Measurements from ENCODE around the gene PYY.
"Not testable (repeated sequence)": the region's sequence is repeated elsewhere in the genome, so short reads cannot be mapped to it uniquely, and the experiment has no call there.

PYY gene

GRCh38 chr17:43953746-43954145, at the start of gene PYY:
Gene PYY (minus strand): TSS chr17:43953940. CDS start chr17:43953483, 457 bp downstream.
- DNase-seq: no peak

GRCh38 chr17:44002141-44002848, 48.6 kb upstream of the PYY start:
- DNase-seq: no peak

DNA sequence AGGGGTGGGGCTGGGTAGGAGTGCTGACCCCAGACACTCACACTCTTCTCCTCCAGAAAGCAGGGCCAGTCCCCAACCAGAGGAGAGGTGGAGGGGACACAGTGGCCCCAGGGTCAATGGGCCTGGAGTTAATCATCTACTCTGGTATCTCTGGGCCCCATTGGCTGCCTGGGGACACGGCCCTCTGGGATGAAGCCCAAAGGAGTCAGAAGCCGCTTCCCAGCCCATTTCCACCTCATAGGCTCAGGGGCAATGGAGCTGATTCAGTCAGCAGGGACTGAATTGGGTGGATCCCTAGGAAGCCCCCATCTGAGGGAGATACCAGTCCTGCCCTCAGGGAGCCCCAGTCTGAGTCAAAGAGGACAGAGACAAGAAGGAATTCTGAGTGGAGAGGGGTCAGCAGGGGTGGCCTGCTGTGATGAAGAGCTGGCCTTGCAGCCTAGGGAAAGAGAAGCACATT, 47.8 kb upstream of the PYY start:
- DNase-seq: no peak

DNA sequence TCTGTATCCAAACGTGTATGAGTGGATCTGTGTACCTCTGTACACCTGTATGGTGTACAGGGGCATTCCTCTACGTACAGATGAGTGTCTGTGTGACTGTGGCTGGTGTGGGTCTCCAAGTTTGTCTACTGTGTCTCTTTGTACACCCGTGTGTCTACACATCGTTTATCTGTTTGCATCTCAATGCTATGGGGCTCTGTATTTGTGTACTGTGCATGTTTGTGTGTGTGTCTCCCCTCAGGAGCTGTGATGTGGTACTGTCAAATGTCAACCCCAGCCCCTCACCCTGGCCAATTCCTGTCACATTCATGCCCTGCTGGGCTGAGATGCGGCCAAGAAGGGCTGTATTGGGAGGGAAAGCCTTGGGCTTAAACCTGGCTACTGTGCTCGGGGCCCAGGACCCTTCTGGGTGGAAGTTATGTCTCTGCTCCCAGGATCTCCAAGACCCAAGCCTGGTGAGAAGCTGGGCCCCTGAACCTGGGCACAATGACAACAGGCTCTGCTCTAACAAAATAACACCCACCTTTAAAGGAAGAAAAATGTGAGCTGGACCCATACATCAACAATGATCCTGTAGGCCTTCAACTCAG, 47.2 kb upstream of the PYY start:
- DNase-seq: no peak

DNA sequence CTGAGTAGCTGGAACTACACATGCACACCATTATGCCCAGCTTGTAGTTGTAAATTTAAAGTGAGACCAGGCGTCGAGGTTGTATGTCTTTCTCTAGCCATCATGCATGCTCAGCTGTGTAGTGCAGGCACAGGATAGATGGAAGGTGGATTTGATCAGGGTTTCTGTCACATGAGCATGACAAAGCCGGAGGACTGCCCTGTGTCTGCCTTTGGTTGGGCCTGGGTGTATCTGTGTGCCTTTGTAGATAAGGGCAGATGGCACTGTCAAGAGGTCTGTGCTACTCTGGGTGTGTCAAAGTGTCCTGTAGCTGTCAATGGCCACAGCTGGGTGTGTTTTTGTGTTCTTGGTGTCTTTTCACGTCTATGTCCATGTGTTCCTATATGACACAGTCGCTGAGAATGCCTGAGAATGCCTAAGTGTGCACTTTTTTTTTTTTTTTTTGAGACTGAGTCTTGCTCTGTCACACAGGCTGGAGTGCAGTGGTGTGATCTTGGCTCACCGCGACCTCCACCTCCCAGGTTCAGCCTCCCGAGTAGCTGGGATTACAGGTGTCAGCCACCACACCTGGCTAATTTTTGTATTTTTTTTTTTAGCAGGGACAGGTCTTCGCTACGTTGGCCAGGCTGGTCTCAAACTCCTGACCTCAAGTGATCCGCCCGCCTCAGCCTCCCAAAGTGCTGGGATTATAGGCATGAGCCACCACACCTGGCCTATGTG, 46.6 kb upstream of the PYY start:
- no peak for DNase-seq

DNA sequence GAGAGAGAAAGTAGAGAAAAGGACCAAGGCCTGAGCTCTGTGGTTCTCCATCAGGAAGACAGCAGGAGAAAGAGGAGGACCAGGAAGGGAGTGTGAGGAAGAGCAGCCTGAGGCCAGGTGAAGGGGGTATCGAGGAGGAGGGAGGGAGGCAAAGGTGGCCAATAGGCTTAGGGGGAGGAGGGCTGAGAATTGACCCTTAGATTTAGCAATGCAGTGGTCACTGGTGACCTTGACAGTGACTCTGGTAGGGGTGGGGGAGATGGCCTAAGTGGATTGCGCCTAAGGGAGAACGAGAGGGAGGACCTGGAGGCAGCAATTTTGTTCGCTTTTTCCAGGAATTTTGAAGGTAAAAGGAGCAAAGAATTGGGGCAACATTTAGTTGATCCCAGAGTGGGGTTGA, 45.3 kb upstream of the PYY start:
- DNase-seq: no peak

GRCh38 chr17:43998552-43998951, 44.8 kb upstream of the PYY start:
- no peak for DNase-seq

DNA sequence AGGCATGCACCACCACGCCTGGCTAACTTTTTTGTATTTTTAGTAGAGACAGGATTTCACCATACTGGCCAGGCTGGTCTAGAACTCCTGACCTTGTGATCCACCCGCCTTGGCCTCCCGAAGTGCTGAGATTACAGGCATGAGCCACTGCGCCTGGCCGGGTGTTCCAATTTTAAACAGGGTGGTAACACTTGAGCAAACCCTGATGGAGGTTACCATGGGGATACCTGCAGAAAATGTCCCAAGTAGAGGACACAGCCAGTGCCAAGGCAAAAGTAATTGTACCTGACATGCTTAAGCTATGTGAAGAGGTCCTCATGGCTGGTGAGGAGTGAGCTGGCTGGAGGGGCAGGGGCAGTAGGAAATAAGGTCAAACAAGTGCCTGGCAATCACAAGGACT, 43.4 kb upstream of the PYY start:
- not testable (repeated sequence) for DNase-seq

DNA sequence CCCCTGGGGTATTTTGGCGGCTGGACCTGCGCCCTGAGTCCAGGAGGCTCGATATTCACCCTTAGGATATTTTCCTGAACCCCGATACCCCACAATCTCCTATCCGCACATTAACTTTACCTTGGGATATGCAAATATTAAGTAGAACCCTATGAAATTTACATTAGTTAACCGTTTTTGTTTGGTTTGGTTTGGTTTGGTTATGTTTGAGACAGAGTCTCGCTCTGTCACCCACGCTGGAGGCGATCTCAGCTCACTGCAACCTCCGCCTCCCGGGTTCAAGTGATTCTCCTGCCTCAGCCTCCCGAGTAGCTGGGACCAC, 41.4 kb upstream of the PYY start:
- no peak for DNase-seq

DNA sequence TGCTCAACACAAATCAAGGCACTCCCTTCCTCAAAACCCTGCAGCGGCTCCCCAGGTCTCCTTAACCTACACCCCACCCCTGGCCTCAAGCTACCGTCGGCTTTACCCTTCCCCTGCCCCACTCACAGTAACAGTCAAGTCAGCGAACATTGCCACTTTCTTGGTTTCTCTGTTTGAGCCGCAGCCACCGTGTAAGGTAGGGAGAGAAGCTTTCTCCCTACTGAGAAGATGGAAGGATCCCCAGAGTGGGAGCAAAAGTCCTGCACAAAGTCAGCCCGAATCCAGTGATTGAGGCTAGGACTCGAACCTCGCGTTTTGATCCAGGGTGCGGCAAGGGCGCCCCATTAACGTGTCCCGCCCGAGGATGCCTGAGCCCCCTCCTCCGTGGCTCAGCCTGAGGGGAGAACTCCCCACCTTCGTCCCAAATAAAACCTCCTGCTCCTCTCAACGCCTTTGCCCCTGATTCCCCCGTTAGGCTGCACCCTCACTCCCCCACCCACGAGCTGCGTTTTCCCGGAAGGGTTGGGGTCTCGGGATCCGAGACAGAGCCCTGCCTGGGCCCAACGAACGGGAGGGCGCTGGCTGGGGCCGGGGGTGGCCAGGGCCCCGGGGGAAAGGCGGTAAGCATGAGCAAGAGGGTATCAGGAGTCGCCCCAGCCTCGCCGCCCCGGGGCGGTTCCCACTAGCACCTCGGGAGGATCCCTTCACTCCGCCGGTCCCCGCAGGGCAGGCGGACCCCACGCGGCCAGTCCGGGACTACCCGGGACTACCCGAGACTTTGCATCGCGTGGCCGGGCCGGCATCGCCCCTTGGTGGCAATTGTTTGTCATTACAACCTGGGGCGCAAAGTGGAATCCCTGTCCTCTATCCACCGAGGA, 40.8 kb upstream of the PYY start:
- peak; percentile 51 for DNase-seq

DNA sequence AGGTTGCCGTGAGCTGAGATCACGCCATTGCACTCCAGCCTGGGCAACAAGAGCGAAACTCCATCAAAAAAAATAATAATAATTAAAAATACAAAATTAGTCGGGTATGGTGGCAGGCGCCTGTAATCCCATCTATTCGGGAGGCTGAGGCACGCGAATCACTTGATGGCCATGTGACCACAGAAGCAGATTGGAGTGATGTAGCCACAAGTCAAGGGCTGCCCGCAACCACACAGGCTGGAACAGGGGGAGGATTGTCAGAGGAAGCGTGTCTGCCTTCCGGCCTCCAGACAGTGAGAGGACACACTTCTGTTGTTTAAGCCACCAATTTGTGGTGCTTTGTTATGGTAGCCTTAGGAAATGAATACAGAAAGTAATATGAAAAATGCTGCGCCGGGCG, 38.9 kb upstream of the PYY start:
- DNase-seq: no peak

DNA sequence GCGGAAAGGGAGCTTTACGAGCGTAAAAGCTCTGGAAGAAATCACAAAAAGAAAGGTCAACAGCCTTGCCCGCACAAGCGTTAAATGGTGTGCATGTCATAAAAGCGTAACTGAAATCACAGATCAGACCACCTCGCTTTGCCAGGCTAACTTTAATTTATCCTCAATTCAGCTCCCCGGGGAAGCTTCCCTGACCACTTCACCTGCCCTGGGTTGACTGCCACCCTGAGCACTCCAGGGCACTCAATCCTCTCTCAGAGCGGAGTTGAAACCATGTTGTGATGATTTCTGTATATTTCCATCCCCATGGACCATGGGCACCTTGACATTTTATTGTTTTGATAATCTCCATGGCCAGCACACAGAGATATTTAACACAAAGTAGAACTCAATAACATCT, 34.6 kb upstream of the PYY start:
- no peak for DNase-seq

GRCh38 chr17:43987131-43988021, 33.6 kb upstream of the PYY start:
- DNase-seq: no peak

DNA sequence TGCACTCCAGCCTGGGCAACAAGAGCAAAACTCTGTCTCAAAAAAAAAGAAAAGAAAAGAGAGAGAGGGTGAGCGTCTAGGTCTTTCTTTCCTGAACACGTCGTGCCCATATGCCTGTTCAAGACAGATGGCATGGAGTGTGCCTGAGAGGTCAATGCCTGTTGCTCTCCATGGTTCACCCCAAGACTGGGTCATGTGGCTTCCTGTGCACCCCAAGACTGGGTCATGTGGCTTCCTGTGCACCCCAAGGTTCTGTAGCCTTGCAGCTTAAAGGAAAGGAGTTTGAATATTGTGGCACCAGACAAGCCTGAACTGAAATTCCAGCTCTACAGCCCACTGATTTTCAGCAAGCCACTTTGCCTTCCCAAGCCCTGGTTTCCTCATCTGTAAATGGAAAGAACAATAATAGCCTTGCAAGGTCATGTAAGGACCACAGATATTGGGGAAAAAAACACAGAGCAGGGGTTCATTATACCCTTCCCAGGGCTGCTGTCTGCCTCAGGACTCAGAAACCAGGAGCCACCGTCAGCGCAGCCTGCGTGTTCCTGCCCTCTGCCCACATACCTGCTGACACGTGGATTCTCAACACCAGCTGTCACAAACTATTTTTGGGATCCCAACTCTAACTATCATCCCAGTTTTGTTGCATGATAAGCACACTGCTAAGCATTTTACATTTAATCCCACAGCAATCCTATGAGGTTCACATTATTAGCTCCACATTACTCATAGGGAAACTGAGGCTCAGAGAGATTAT, 32.7 kb upstream of the PYY start:
- no peak for DNase-seq

- no peak for DNase-seq
Measured at GRCh38 chr17:43984521-43984920, 30.8 kb upstream of the PYY start.

DNA sequence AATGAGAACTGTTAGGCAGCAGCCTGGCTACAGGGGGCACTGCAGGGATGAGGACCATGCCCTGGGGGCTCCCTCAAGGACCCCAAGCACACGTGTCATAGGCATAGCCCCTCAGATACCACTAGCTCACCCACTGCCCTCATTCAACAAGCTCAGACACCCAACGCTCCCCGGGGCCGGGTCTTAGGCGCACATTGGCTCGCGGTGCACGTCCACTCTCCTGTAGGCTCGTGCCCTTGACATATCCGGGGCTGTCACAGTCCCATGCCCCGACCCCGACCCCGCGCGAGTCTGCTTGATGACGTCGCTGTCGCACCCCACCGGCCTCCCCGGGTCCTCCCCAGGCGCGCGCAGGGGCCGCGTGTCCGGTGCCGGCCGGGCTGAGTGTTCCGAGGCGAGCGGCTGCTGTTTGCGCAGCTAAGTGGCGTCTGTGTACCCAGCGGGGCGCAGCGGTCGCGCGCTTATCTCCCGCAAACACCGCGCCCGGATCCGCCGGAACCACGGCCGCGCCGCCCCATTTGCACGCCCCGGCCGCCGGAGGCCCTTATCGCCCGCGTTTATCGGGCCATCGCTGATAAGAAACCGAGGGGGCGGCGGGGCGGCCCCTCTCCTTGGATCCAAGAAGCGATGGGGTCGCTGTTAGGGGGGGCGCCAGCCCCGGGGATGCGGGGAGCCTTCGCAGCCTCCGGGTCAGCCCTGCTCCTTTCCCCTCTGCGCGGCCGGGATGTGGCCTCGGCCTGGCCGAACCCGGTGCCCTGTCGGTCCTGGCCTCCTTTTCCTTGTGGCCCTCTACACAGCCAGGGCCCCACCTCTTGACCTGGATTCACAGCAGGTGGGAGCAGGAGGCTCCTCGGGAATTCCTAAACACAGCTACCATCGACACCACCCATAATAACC, 30.0 kb upstream of the PYY start:
- no peak for DNase-seq

- DNase-seq: no peak
Measured at GRCh38 chr17:43983196-43983514, 29.4 kb upstream of the PYY start.

DNA sequence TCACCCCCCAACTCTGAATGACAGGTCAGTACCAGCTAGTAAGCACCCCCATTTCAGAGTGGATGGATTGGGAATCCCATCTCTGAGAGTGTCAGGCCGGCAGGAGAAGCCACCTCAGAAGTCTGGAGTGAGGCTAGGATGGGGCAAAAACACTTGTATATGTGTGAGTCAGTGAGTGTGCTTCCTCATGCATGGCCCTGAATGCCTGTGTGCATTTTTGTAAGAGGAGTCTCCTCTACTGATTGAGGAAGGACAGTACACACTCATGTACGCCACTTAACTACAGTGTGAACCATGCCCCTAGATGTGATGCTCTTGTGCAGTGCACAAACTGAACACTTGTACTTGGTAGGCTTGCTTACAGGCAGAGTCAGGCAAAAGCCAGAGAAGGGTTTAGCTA, 28.4 kb upstream of the PYY start:
- DNase-seq: no peak

DNA sequence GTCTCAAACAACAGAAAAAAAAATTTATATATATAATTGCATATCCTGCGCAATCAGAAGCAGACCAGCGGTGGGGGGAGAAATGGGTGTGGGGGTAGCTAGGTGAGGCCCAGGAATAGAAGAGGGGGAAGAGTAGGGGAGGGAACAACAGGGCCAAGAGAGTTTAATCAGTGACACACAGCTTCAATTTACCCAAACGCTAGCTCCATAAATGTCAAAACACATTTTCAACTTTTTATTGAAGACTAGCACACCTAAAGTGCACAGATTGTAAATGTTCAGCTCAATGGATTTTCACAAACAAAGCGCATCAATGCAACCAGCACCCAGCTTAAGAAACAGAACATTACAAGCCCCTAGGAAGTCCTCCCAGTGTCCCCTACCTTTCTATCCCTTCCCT, 25.9 kb upstream of the PYY start:
- DNase-seq: no peak

DNA sequence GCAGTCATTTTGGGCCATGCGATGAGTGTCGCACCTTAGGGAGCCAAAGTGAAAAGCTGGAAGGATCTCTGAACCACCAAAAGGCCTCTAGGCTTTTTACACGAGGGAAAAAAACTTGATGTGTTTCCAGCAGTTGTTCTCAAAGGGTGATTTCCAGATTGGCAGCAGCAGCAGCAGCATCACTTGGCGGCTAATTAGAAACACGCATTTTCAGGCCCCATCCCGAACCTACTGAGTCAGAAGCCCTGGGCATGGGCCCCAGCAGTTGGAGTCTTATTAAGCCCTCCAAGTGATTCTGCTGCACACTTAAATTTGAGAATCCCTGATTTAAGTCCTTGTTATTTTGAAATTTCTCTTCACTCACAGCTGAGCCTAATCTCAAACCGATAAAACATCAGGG, 25.3 kb upstream of the PYY start:
- DNase-seq: no peak

DNA sequence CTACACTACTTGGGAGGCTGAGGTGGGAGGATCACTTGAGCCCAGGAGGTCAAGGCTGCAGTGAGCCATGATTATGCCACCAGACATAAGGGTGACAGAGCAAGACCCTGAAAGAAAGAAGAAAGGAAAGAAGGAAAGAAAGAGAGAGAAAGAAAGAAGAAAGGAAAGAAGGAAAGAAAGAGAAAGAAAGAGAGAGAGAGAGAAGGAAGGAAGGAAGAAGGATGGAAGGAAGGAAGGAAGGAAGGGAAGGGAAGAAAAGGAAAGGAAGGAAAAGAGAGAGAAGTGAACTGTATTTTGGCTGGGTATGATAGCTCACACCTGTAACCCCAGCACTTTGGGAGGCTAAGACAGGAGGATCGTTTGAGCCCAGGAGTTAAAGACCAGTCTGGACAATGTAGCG, 24.3 kb upstream of the PYY start:
- no peak for DNase-seq
